H9 (cell line): ENCODE results near the gene CDH16. TPM values are rescaled to one million over a fixed set of nuclear protein-coding genes. Genes with fewer than 3 reads are reported as not detected.

Experiments
- DNase-seq: peaks from one replicate; pipeline ENCODE4 v3.0.0-alpha.2; 2017
- H2AFZ ChIP-seq: one replicate; pipeline ENCODE4 v1.6.1; 2013; ENCODE audit warnings: mild to moderate bottlenecking, low read length, control low read depth, moderate library complexity
- H2AK5ac ChIP-seq: 2 replicates; pipeline ENCODE4 v1.6.1; 2013; ENCODE audit warnings: low read length, control low read depth, mixed read lengths; ENCODE audit not compliant: insufficient read length
- H2BK120ac ChIP-seq: one replicate; pipeline ENCODE4 v1.6.1; 2013; ENCODE audit warnings: low read depth, mild to moderate bottlenecking, low read length, control low read depth, inconsistent platforms; ENCODE audit not compliant: poor library complexity, severe bottlenecking
- H2BK12ac ChIP-seq: 2 replicates; pipeline ENCODE4 v1.6.1; 2013; ENCODE audit warnings: low read length, control low read depth, mixed read lengths, low read depth; ENCODE audit not compliant: insufficient read length
- H2BK15ac ChIP-seq: 2 replicates; pipeline ENCODE4 v1.6.1; 2013; ENCODE audit warnings: low read depth, low read length, control low read depth
- H2BK20ac ChIP-seq: one replicate; pipeline ENCODE4 v1.6.1; 2013; ENCODE audit warnings: low read depth, mild to moderate bottlenecking, low read length, control low read depth, inconsistent platforms; ENCODE audit not compliant: poor library complexity, severe bottlenecking
- H2BK5ac ChIP-seq: 2 replicates; pipeline ENCODE4 v1.6.1; 2013; ENCODE audit warnings: low read length, control low read depth, mixed read lengths; ENCODE audit not compliant: insufficient read length
- H3K14ac ChIP-seq: 2 replicates; pipeline ENCODE4 v1.6.1; 2013; ENCODE audit warnings: low read length, control low read depth; ENCODE audit not compliant: insufficient read depth
- H3K18ac ChIP-seq: 2 replicates; pipeline ENCODE4 v1.6.1; 2013; ENCODE audit warnings: low read depth, mild to moderate bottlenecking, mixed read lengths, low read length, control low read depth; ENCODE audit not compliant: insufficient read length
- H3K23ac ChIP-seq: 2 replicates; pipeline ENCODE4 v1.6.1; 2013; ENCODE audit warnings: low read length, control low read depth, mixed read lengths, low read depth; ENCODE audit not compliant: insufficient read length
- H3K23me2 ChIP-seq: 2 replicates; pipeline ENCODE4 v1.6.1; 2013; ENCODE audit warnings: low read depth, mild to moderate bottlenecking, mixed read lengths, low read length, control low read depth; ENCODE audit not compliant: insufficient read length, poor library complexity, severe bottlenecking
- H3K27ac ChIP-seq: 2 replicates; pipeline ENCODE4 v1.5.1; 2013; ENCODE audit warnings: low read length, control low read depth, mixed read lengths, low read depth; ENCODE audit not compliant: insufficient read length
- H3K27me3 ChIP-seq: 2 replicates; pipeline ENCODE4 v1.6.1; 2013; ENCODE audit warnings: low read length, control low read depth, inconsistent platforms; ENCODE audit not compliant: insufficient read depth
- H3K4ac ChIP-seq: 2 replicates; pipeline ENCODE4 v1.6.1; 2013; ENCODE audit warnings: low read depth, mild to moderate bottlenecking, control low read depth, inconsistent platforms, low read length, moderate library complexity
- H3K4me1 ChIP-seq: 2 replicates; pipeline ENCODE4 v1.6.1; 2013; ENCODE audit warnings: low read length, control low read depth, inconsistent platforms; ENCODE audit not compliant: insufficient read depth
- H3K4me2 ChIP-seq: 2 replicates; pipeline ENCODE4 v1.6.1; 2013; ENCODE audit warnings: low read length, control low read depth, mixed read lengths; ENCODE audit not compliant: insufficient read length, insufficient read depth
- H3K56ac ChIP-seq: 2 replicates; pipeline ENCODE4 v1.6.1; 2013; ENCODE audit warnings: low read depth, mild to moderate bottlenecking, mixed read lengths, low read length, control low read depth; ENCODE audit not compliant: insufficient read length
- H3K79me1 ChIP-seq: 2 replicates; pipeline ENCODE4 v1.6.1; 2013; ENCODE audit warnings: low read depth, mild to moderate bottlenecking, moderate library complexity, low read length, control low read depth, inconsistent platforms; ENCODE audit not compliant: insufficient read depth, poor library complexity, severe bottlenecking
- H3K79me2 ChIP-seq: 2 replicates; pipeline ENCODE4 v1.6.1; 2013; ENCODE audit warnings: low read length, control low read depth, inconsistent platforms; ENCODE audit not compliant: insufficient read depth
- H3K9ac ChIP-seq: 2 replicates; pipeline ENCODE4 v1.6.1; 2013; ENCODE audit warnings: low read length, control low read depth, mixed read lengths; ENCODE audit not compliant: insufficient read length; ENCODE audit errors: extremely low read depth
- H3K9me3 ChIP-seq: one replicate; pipeline ENCODE4 v1.6.1; 2013; ENCODE audit warnings: low read depth, low read length, inconsistent platforms; ENCODE audit not compliant: control insufficient read depth
- H3T11ph ChIP-seq: one replicate; pipeline ENCODE4 v1.6.1; 2013; ENCODE audit warnings: mild to moderate bottlenecking, low read length, control low read depth, inconsistent platforms
- H4K20me1 ChIP-seq: one replicate; pipeline ENCODE4 v1.6.1; 2013; ENCODE audit not compliant: control insufficient read depth, insufficient read length, insufficient read depth
- H4K5ac ChIP-seq: 2 replicates; pipeline ENCODE4 v1.6.1; 2013; ENCODE audit warnings: low read depth, mild to moderate bottlenecking, mixed read lengths, low read length, control low read depth; ENCODE audit not compliant: insufficient read length
- H4K8ac ChIP-seq: replicated peaks from 2 replicates; pipeline ENCODE4 v1.6.1; 2013; ENCODE audit warnings: low read length, control low read depth, mixed read lengths, low read depth; ENCODE audit not compliant: insufficient read length
- H4K91ac ChIP-seq: 2 replicates; pipeline ENCODE4 v1.6.1; 2013; ENCODE audit warnings: low read depth, mild to moderate bottlenecking, moderate library complexity, mixed read lengths, low read length, control low read depth; ENCODE audit not compliant: insufficient read length
- H3K27ac Mint-ChIP-seq, 3 experiments: 2 replicates in 2 of 3; 3 replicates in 1 of 3; pipeline ENCODE4 v1.8.0; 2020 to 2021; ENCODE audit warnings: mixed read lengths in 3 of 3, mild to moderate bottlenecking in 1 of 3, moderate library complexity in 1 of 3
- H3K27me3 Mint-ChIP-seq: 2 replicates; pipeline ENCODE4 v1.8.0; 2021; ENCODE audit warnings: low read depth, mild to moderate bottlenecking, moderate library complexity, mixed read lengths
- H3K36me3 Mint-ChIP-seq, 3 experiments: 2 replicates in 2 of 3; 3 replicates in 1 of 3; pipeline ENCODE4 v1.8.0; 2020 to 2021; ENCODE audit warnings: low read depth in 3 of 3, mixed read lengths in 3 of 3; ENCODE audit not compliant: insufficient read depth in 1 of 3
- H3K4me1 Mint-ChIP-seq, 2 experiments: 2 replicates each; pipeline ENCODE4 v1.8.0; 2020; ENCODE audit warnings: mixed read lengths in 2 of 2
- H3K4me3 Mint-ChIP-seq, 2 experiments: 2 replicates in 1 of 2; 3 replicates in 1 of 2; pipeline ENCODE4 v1.8.0; 2020 to 2021; ENCODE audit warnings: mild to moderate bottlenecking in 2 of 2, mixed read lengths in 2 of 2, moderate library complexity in 1 of 2
- H3K9me3 Mint-ChIP-seq, 2 experiments: 2 replicates in 1 of 2; 3 replicates in 1 of 2; pipeline ENCODE4 v1.8.0; 2020; ENCODE audit warnings: mild to moderate bottlenecking in 2 of 2, mixed read lengths in 2 of 2, moderate library complexity in 1 of 2
- CTCF ChIP-seq: fragments of 200-600 bp; sonication (generic); conservative IDR thresholded peaks from 3 replicates; pipeline ENCODE4 v1.8.0; 2021; ENCODE audit warnings: antibody characterized with exemption, mild to moderate bottlenecking
- WGBS: extraction: QIAGEN DNeasy Blood & Tissue Kit; methylation state at CpG from one replicate; pipeline ENCODE4 v1.1.7; 2013; ENCODE audit warnings: missing lambda C conversion rate, low lambda C conversion rate, mixed read lengths; ENCODE audit not compliant: insufficient read length; ENCODE audit errors: extremely low coverage; 5-methylcytosine and 5-hydroxymethylcytosine counted together
- total RNA-seq: library from RNA; stranded (reverse); gene quantifications from 2 replicates; pipeline ENCODE4 v1.2.1, GENCODE V29; 2021

CDH16 gene
- total RNA-seq, 1 experiment from 2014 or later, result not detected

GRCh38 chr16:66874079-66874775 lies 44.5 kb downstream of the CDH16 start:
- Mint-ChIP-seq H3K9me3 (no peaks in the 10 kb centered on the region; a peak in 1 of 5 replicates), H3K4me3 (peak overlapping the region in 1 of 2 experiments; percentile 38; a peak in 3 of 5 replicates), H3K27ac (peak overlapping the region in 1 of 3 experiments; percentile 33; a peak in 1 of 7 replicates), H3K27me3 (peaks cover 5% of the 10 kb centered on the region), H3K36me3 (no peaks in the 10 kb centered on the region), H3K4me1 (peaks cover 12% of the 10 kb centered on the region in 2 experiments)
- Histone ChIP-seq H4K91ac (no peak overlapping the region), H2AK5ac (no peak overlapping the region), H3K4me1 (no peaks in the 10 kb centered on the region; the same call in 1 of the 2 replicates), H2BK20ac (no peak overlapping the region), H3K23ac (no peak overlapping the region), H2BK12ac (no peak overlapping the region), H3T11ph (no peak overlapping the region), H3K14ac (no peak overlapping the region), H3K18ac (no peak overlapping the region), H4K5ac (no peak overlapping the region), H4K8ac (no peak overlapping the region), H4K20me1 (no peaks in the 10 kb centered on the region), H3K79me2 (no peaks in the 10 kb centered on the region), H2BK15ac (no peak overlapping the region), H3K9me3 (no peaks in the 10 kb centered on the region), H3K23me2 (no peaks in the 10 kb centered on the region), H3K79me1 (no peaks in the 10 kb centered on the region), H3K4ac (no peak overlapping the region), H3K27ac (no peak overlapping the region), H3K56ac (no peak overlapping the region), H2BK5ac (no peak overlapping the region), H3K9ac (no peak overlapping the region), H2AFZ (no peak overlapping the region), H3K27me3 (no peaks in the 10 kb centered on the region), H2BK120ac (no peak overlapping the region), H3K4me2 (no peak overlapping the region)
- WGBS, result no CpG with 5 or more reads among the region's 1 CpG
- no peak for DNase-seq
- TF ChIP-seq CTCF, result no peak
